MCF 10A (cell line): ENCODE measurements around the gene CDK11B. TPM values are rescaled to one million over a fixed set of nuclear protein-coding genes. Genes with fewer than 3 reads are reported as not detected.
"Not testable (repeated sequence)": the region's sequence is repeated elsewhere in the genome, so short reads cannot be mapped to it uniquely, and the experiment has no call there.

Source experiments
- BruUV-seq: library from RNA; stranded (reverse); fragments of 400-500 nt; replicated peaks from 2 replicates; lab custom pipeline; 2021; lab: Mats Ljungman, UMichigan
- CTCF ChIA-PET: fragments of 300-600 bp; sonication (Branson Sonifier 250); formaldehyde crosslinking; extraction: SDS; loops from one replicate; lab custom pipeline; 2021; ENCODE audit warnings: antibody characterized with exemption, inconsistent platforms; lab: Yijun Ruan, JAX
- POLR2A ChIA-PET: fragments of 300-600, 350-650 bp; sonication (Branson Sonifier 250); formaldehyde crosslinking; extraction: SDS; loops from one replicate; lab custom pipeline; 2020; ENCODE audit warnings: antibody characterized with exemption, inconsistent platforms; lab: Yijun Ruan, JAX
- DNase-seq: peaks from one replicate; pipeline ENCODE4 v3.0.0-alpha.2; 2018; ENCODE audit not compliant: unreplicated experiment
- H3K27ac Mint-ChIP-seq: one replicate; pipeline ENCODE4 v1.8.0; 2022; ENCODE audit warnings: mild to moderate bottlenecking, low read depth, mixed read lengths; ENCODE audit not compliant: unreplicated experiment
- H3K27me3 Mint-ChIP-seq: one replicate; pipeline ENCODE4 v1.8.0; 2022; ENCODE audit warnings: mixed read lengths; ENCODE audit not compliant: insufficient read depth, unreplicated experiment
- H3K36me3 Mint-ChIP-seq: one replicate; pipeline ENCODE4 v1.8.0; 2022; ENCODE audit warnings: mild to moderate bottlenecking, moderate library complexity, mixed read lengths; ENCODE audit not compliant: insufficient read depth, unreplicated experiment
- H3K4me1 Mint-ChIP-seq: one replicate; pipeline ENCODE4 v1.8.0; 2022; ENCODE audit warnings: mixed read lengths; ENCODE audit not compliant: insufficient read depth, unreplicated experiment
- H3K4me3 Mint-ChIP-seq: one replicate; pipeline ENCODE4 v1.8.0; 2022; ENCODE audit warnings: mild to moderate bottlenecking, moderate library complexity, mixed read lengths; ENCODE audit not compliant: unreplicated experiment
- H3K9me3 Mint-ChIP-seq: one replicate; pipeline ENCODE4 v1.8.0; 2022; ENCODE audit warnings: mixed read lengths; ENCODE audit not compliant: unreplicated experiment
- intact Hi-C: fragments of 100-400 bp; cut with micrococcal nuclease; formaldehyde crosslinking; loops from 2 replicates; pipeline ENCODE4 v1.14.1; 2022
- total RNA-seq: library from RNA; stranded (reverse); gene quantifications from 2 replicates; pipeline ENCODE4 v1.2.3, GENCODE V29; 2022
- TF ChIP-seq, protein P1 (sequence below): fragments of 200-600 bp; IDR thresholded peaks from one replicate; pipeline ENCODE4 v1.8.0; 2022; ENCODE audit warnings: antibody characterized with exemption, mild to moderate bottlenecking; ENCODE audit not compliant: unreplicated experiment

The CDK11B gene
- total RNA-seq, 1 experiment from 2014 or later, result 32.0 TPM

DNA sequence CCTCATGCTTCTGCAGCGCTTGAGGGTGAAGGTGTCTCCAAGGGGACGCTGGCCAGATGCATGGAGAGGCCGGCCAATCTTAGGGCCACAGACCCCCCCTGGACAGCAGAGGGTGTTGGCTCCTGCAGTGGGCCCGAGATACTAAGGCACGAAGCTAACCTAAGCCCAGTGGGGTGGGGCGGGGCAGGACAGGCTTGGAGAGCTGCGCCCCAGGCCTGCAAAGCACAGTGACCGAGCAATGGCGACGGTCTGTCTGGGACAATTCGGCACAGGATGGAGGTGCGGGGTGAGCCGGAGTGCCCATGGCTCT lies 60.1 kb downstream of the CDK11B start:
- Mint-ChIP-seq H3K27me3 (no peaks in the 10 kb centered on the region), H3K27ac (no peak overlapping the region)
- intact Hi-C loops, result no loop called here

DNA sequence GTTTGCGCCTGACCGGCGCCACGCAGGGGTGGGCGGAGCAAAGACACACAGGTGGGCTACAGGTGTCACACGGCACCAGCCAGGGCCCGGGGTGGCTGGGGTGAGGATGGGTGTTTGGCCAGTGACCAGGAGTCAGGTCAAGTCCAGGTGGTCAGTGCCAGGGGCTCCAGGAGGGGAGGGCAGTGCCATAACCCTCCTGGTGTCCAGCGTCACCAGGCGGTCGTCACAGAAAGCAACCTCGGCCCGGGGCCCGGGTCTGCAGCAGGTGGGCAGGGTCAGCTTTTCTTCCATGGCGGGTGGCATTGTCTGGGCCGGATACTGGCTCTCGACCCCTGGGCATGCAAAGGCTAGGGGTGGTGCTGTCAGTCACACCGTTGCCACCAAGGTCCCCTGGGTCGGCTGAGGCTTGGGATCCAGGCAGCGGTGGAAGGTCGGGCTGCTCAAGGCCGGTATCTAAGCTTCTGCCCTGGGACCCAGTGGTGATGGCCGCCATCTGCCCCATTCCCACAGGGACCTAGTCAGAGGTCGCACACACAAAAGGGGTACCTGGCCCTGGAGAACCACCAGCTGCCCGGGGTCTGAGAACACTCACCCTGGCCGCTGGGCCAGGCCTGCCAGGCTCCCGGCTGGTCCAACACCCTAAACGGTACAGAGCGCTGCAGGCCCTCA lies 60.6 kb downstream of the CDK11B start:
- CTCF ChIA-PET, result interaction anchor here (0.5 to 0.6 kb wide), 4 partner anchors 10 to 398 kb away, joined by 3 to 4 read pairs (median 4); no protein-coding TSS in a partner anchor
- POLR2A ChIA-PET, result interaction anchor here (0.7 to 1.1 kb wide), 2 partner anchors 22 to 26 kb away, joined by 3 to 6 read pairs; no protein-coding TSS in a partner anchor
- no peaks in the 10 kb centered on the region for H3K4me1 Mint-ChIP-seq
- TF ChIP-seq, protein P1, sequence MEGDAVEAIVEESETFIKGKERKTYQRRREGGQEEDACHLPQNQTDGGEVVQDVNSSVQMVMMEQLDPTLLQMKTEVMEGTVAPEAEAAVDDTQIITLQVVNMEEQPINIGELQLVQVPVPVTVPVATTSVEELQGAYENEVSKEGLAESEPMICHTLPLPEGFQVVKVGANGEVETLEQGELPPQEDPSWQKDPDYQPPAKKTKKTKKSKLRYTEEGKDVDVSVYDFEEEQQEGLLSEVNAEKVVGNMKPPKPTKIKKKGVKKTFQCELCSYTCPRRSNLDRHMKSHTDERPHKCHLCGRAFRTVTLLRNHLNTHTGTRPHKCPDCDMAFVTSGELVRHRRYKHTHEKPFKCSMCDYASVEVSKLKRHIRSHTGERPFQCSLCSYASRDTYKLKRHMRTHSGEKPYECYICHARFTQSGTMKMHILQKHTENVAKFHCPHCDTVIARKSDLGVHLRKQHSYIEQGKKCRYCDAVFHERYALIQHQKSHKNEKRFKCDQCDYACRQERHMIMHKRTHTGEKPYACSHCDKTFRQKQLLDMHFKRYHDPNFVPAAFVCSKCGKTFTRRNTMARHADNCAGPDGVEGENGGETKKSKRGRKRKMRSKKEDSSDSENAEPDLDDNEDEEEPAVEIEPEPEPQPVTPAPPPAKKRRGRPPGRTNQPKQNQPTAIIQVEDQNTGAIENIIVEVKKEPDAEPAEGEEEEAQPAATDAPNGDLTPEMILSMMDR, result no peak
- no peaks in the 10 kb centered on the region for H3K36me3 Mint-ChIP-seq
- no TSS peak for BruUV-seq
- DNase-seq, result no peak
- no peaks in the 10 kb centered on the region for H3K27me3 Mint-ChIP-seq
- intact Hi-C loops, result no loop called here
- no peak overlapping the region for H3K27ac Mint-ChIP-seq
- H3K4me3 Mint-ChIP-seq, result peak overlapping the region; percentile 62
- H3K9me3 Mint-ChIP-seq, result no peaks in the 10 kb centered on the region

More for the DNA sequence above, 60.1 kb downstream of the CDK11B start:
- DNase-seq, result no peak
- Mint-ChIP-seq H3K36me3 (no peaks in the 10 kb centered on the region), H3K4me1 (no peaks in the 10 kb centered on the region), H3K9me3 (no peaks in the 10 kb centered on the region), H3K4me3 (peak overlapping the region; percentile 62)
- CTCF ChIA-PET, result interaction anchor here (0.5 to 0.6 kb wide), 4 partner anchors 9 to 398 kb away, joined by 3 to 4 read pairs (median 4); no protein-coding TSS in a partner anchor
- POLR2A ChIA-PET, result no interaction called here
- TF ChIP-seq, protein P1, result no peak
- no TSS peak for BruUV-seq

- no peak for DNase-seq
- no TSS peak for BruUV-seq
- Mint-ChIP-seq H3K27ac (no peak overlapping the region), H3K27me3 (no peaks in the 10 kb centered on the region), H3K4me1 (no peaks in the 10 kb centered on the region), H3K4me3 (no peak overlapping the region), H3K36me3 (no peaks in the 10 kb centered on the region), H3K9me3 (no peaks in the 10 kb centered on the region)
- intact Hi-C loops, result no loop called here
- ChIA-PET POLR2A (interaction anchor here (0.7 to 1.1 kb wide), 3 partner anchors 17 to 25 kb away, joined by 3 to 6 read pairs (median 3); no protein-coding TSS in a partner anchor), CTCF (no interaction called here)
- TF ChIP-seq, protein P1, result peak; percentile 30
Measured at GRCh38 chr1:1597275-1597930, 61.4 kb downstream of the CDK11B start.

GRCh38 chr1:1596493-1597274 lies 62.1 kb downstream of the CDK11B start:
- intact Hi-C loops, result no loop called here
- Mint-ChIP-seq H3K4me3 (no peak overlapping the region), H3K4me1 (no peaks in the 10 kb centered on the region), H3K27ac (no peak overlapping the region), H3K27me3 (no peaks in the 10 kb centered on the region), H3K36me3 (no peaks in the 10 kb centered on the region), H3K9me3 (no peaks in the 10 kb centered on the region)
- ChIA-PET POLR2A (interaction anchor here (0.6 to 1.1 kb wide), 3 partner anchors 18 to 91 kb away, joined by 3 to 6 read pairs (median 3); no protein-coding TSS in a partner anchor), CTCF (no interaction called here)
- TF ChIP-seq, protein P1, result no peak
- DNase-seq, result no peak
- BruUV-seq, result no TSS peak

GRCh38 chr1:1595341-1595740 lies 63.5 kb downstream of the CDK11B start:
- H3K9me3 Mint-ChIP-seq, POLR2A ChIA-PET, intact Hi-C loops: not testable (repeated sequence)

More at GRCh38 chr1:1595341-1595740, 63.5 kb downstream of the CDK11B start:
- CTCF ChIA-PET, H3K27me3 Mint-ChIP-seq, H3K4me3 Mint-ChIP-seq, H3K27ac Mint-ChIP-seq, BruUV-seq, DNase-seq, H3K36me3 Mint-ChIP-seq, H3K4me1 Mint-ChIP-seq: not testable (repeated sequence)
